Mucosa of gallbladder (tissue), 1 donor: ENCODE data around the gene KANSL1. TPM values are rescaled to one million over a fixed set of nuclear protein-coding genes. Genes with fewer than 3 reads are reported as not detected.
"Not testable (repeated sequence)": the region's sequence is repeated elsewhere in the genome, so short reads cannot be mapped to it uniquely, and the experiment has no call there.

Experiments
- DNase-seq: peaks from one replicate; pipeline ENCODE4 v3.0.0-alpha.2; 2020; ENCODE audit warnings: low spot score
- total RNA-seq: library from RNA; stranded (reverse); gene quantifications from one replicate; pipeline ENCODE4 v1.2.1, GENCODE V29; 2021
- donor health status: DM: no; HTN: no; CAD: no.

The KANSL1 gene, protein sequence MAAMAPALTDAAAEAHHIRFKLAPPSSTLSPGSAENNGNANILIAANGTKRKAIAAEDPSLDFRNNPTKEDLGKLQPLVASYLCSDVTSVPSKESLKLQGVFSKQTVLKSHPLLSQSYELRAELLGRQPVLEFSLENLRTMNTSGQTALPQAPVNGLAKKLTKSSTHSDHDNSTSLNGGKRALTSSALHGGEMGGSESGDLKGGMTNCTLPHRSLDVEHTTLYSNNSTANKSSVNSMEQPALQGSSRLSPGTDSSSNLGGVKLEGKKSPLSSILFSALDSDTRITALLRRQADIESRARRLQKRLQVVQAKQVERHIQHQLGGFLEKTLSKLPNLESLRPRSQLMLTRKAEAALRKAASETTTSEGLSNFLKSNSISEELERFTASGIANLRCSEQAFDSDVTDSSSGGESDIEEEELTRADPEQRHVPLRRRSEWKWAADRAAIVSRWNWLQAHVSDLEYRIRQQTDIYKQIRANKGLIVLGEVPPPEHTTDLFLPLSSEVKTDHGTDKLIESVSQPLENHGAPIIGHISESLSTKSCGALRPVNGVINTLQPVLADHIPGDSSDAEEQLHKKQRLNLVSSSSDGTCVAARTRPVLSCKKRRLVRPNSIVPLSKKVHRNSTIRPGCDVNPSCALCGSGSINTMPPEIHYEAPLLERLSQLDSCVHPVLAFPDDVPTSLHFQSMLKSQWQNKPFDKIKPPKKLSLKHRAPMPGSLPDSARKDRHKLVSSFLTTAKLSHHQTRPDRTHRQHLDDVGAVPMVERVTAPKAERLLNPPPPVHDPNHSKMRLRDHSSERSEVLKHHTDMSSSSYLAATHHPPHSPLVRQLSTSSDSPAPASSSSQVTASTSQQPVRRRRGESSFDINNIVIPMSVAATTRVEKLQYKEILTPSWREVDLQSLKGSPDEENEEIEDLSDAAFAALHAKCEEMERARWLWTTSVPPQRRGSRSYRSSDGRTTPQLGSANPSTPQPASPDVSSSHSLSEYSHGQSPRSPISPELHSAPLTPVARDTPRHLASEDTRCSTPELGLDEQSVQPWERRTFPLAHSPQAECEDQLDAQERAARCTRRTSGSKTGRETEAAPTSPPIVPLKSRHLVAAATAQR (N-terminal part only)
- 88.1 TPM for total RNA-seq

GRCh38 chr17:46193151-46193625 is at the start of gene KANSL1:
Gene KANSL1 (minus strand): TSS chr17:46193429. CDS start chr17:46172143, 21,286 bp downstream.
- peak; percentile 92 for DNase-seq

DNA sequence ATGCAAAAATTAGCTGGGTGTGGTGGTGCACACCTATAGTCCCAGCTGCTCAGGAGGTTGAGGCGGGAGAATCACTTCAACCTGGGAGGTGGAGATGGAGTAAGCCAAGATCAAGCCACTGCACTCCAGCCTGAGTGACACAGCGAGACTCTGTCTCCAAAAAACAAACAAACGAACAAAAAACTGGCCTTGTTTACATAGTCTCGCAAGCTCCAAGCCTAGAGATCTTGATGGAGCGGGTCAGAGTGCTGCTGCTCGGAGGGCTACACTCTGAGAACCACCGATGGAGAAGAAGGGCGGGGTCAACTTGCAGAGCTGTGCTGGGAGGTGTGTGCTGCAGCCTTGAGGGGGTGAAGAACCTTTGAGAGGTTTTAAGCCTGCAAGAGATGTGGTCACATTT is 38.1 kb upstream of the KANSL1 start:
- not testable (repeated sequence) for DNase-seq

DNA sequence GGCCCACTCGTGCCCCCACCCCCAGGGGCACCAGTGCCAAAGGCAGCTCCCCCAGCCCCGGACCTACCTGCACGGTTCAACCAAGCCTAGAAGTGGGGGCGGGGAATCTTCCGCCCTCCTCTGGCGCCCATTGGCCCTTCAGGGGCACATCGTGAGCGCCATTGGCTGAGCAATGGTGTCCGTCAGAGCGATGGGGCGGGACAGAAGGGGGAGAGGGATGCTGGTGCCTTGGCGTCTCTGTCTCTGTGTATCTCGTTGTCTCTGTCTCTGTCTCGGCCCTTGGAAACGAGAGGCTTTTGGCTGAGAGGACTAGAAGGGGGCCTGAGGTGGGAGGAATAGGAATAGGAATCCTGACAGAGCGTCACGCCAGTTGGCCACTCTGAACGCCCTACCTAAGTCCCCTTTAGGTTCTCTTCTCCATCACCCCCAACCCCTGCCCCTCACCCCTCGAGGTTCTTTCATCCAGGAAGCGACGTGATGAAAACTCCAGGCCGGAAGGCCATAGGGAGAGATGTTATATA is 32.1 kb upstream of the KANSL1 start:
- peak; percentile 95 for DNase-seq

DNA sequence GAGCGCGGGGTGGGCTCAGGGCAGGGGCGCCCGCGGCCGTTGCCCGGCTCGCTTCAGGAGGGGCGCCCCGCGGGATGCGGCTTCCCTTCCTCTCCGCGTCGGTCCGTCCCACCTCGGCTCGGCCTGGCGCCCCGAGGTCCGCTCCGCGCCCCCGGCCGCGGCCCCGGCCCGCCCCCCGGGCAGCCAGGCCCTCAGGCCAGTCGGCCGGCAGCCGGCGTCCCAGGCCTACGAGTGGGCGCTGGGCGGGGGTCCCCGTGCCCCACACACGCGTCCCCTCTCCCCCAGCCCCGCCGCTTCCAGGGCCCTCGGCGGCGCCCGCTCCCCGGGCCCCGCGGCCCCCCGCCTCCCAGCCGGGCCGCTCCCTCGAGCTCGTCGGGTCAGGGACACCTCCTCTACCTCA is 31.6 kb upstream of the KANSL1 start:
- DNase-seq, result not testable (repeated sequence)

DNA sequence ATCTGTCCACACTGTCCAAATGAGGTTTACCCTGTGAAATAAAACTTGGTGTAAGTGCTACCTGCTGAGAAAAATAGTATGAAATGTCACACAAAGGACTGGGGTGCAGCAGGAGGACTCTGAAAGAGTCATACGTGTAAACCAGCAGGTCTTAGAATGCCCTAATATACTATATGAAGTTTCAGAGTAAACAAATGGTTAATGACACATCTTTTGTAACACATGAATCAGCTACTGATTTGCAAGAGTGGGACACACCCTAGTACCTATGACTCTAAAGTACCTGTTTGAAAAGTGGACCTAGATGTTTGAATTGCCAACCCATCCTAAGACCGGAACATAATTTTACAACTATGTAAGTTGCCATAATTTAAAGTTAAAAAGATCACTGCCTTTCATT is 29.8 kb upstream of the KANSL1 start:
- not testable (repeated sequence) for DNase-seq

- no peak for DNase-seq
Observed at GRCh38 chr17:46216682-46217081, 23.5 kb upstream of the KANSL1 start.

DNA sequence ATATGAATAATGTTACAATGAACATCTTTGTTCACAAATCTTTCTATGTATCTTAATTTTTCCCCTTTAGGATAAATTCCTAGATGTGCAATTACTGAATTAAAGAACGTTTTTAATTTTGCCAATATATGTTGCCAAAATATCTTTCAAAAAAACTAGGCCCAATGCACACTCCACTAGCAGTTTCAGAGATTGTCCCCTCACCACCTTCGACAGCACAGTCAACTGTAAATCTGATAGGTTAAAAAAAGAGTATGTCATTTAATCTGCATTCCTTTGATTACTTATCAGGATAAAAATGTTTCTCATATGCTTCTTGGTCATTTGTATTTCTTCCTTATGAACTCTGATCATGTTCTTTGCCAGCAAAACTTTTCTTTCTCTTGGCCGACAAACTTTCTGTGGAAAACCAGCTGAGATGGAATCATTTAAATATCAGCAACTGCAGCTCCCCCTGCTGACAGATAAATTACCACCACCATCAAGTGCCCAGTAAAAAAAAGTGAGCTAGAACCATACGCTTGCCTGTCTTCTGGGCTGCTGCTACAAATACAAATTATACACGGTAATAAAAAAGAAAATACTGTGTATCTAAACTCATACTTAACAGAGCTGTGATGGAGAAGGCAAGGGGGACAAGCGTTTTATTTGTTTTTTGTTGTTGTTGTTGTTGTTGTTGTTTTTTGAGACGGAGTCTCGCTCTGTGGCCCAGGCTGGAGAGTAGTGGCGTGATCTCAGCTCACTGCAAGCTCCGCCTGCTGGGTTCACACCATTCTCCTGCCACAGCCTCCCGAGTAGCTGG is 19.6 kb upstream of the KANSL1 start:
- peak; percentile 89 for DNase-seq

GRCh38 chr17:46208997-46209396 is 15.8 kb upstream of the KANSL1 start:
- no peak for DNase-seq

- no peak for DNase-seq
Observed at GRCh38 chr17:46205975-46206374, 12.7 kb upstream of the KANSL1 start.

- no peak for DNase-seq
Observed at GRCh38 chr17:46202424-46202823, 9.2 kb upstream of the KANSL1 start.

DNA sequence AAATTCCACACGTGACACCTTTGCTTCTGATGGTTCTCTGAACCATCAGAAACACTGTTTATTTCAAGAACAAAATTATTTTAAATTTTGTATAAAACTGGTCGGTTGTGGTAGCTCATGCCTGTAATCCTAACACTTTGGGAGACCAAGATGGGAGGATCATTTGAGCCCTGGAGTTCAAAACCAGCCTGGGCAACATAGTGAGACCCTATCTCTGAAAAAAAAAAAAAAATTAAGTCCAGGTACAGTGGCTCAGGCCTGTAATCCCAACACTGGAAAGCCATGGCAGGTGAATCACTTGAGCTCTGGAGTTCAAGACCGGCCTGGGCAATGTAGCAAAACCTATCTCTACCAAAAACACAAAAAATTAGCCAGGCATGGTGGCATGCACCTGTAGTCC is 8.3 kb upstream of the KANSL1 start:
- DNase-seq, result no peak

DNA sequence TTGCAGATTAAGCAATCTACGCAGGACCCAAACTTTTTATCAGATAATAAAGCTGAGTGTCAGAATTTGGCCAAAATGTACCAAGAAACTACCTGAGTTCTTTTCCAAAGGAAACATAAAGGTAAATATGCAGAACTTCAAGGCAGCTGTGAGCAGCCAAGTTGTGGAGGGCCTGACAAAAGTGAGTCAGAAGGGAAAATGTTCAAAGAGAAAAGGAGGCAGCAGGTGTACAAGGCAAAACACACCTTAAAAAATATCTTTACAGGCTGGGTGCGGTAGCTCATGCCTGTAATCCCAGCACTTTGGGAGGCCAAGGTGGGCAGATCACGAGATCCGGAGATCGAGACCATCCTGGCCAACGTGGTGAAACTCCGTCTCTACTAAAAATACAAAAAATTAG is 7.0 kb upstream of the KANSL1 start:
- no peak for DNase-seq

GRCh38 chr17:46199379-46199778 is 6.2 kb upstream of the KANSL1 start:
- DNase-seq, result no peak

GRCh38 chr17:46198233-46198632 is 5.0 kb upstream of the KANSL1 start:
- no peak for DNase-seq

DNA sequence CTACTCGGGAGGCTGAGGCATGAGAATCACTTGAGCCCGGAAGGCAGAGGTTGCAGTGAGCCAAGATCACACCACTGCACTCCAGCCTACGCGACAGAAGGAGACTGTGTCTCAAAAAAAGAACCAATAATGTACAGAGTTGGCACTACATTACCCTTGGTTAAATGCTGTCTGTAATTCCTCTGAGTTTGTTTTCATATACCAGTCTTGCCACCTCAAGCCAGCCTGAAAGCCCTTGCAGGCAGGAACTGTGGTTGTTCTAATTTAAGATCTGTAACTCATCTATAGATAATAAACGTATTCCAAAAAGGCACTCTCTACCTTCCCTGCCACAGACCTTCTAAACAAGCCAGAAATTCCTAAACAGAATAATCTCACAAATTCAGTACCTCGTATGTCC is 4.3 kb upstream of the KANSL1 start:
- no peak for DNase-seq

- DNase-seq, result no peak
Observed at GRCh38 chr17:46195939-46196716, 2.9 kb upstream of the KANSL1 start.

GRCh38 chr17:46195217-46195855 is 2.1 kb upstream of the KANSL1 start:
- DNase-seq, result no peak

GRCh38 chr17:46194393-46195216 is 1.4 kb upstream of the KANSL1 start:
- DNase-seq, result no peak
